ENCODE data around the gene KREMEN1.

The KREMEN1 gene

DNA sequence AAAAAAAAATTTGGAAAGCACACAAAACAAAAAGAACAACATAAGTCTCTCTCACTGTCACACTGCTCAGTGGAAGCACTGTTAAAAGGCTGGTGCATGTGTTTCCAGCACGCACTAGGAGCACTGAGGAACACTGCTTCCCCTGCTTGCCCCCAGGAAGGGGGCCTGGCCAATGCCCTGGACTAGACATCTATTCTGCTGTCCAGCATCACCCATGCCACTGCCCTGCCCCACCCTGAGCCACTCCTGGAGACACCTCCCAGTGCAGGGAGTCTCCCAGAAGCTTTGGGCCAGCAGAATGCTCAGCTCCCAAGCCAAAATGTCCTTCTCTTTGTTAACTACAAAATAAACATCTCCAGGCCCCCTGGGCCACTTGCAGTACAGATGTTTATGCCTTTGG is 83.1 kb downstream of the KREMEN1 start:
- TF ChIP-seq CTCF (IDR thresholded peaks at IDR 0.05; ENCODE audit: control insufficient read depth, insufficient read depth, low read depth, low read length, missing control alignments) = no peak
- DNase-seq (ENCODE audit: low read depth) = no peak
- H3K4me3 ChIP-seq (ENCODE audit: control insufficient read depth, low read depth, low read length) = no peak overlapping the region

- TF ChIP-seq CTCF (IDR thresholded peaks at IDR 0.05; ENCODE audit: control insufficient read depth, insufficient read depth, low read depth, low read length, missing control alignments) = peak; percentile 4
- DNase-seq (ENCODE audit: low read depth) = no peak
- H3K4me3 ChIP-seq (ENCODE audit: control insufficient read depth, low read depth, low read length) = no peak overlapping the region
Observed at GRCh38 chr22:29156507-29156906, 83.7 kb downstream of the KREMEN1 start.

DNA sequence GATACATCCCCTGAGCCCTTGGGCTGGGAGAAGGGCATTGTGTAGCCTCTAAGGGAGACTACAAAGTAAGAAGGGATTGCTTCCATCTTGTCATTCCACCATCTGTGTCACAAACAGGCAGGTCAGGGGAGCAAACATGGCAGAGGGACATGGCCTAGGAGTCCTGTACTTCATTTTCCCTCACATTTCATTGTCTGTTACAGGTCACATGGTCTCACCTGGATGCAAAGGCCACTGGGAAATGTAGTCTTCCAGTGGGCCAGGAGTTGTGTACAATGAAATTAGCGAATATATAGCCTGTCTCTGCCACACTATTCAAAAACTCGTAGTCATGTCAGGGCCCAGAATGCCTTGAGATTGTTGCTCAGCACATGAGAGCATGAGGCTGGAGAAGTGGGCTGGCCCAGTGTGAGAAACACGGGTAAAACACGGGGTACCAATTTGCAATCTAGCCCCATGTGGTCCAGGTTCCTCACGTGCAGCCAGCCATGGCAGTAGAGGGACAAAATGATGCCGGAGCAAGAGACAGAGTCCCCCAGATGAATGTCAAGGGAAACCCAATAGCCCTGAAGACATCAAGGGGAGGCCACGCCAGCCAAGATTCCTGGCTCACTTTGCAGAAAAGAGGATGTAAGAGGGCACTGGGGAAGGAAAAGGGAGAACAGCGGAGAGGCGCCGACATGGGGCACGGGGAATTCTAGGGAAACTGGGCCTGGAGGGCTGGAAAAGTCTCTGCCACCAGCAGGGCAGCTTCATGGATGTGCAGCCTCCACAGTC is 85.1 kb downstream of the KREMEN1 start:
- DNase-seq (ENCODE audit: low read depth) = no peak
- TF ChIP-seq CTCF (IDR thresholded peaks at IDR 0.05; ENCODE audit: control insufficient read depth, insufficient read depth, low read depth, low read length, missing control alignments) = no peak
- H3K4me3 ChIP-seq (ENCODE audit: control insufficient read depth, low read depth, low read length) = no peak overlapping the region

DNA sequence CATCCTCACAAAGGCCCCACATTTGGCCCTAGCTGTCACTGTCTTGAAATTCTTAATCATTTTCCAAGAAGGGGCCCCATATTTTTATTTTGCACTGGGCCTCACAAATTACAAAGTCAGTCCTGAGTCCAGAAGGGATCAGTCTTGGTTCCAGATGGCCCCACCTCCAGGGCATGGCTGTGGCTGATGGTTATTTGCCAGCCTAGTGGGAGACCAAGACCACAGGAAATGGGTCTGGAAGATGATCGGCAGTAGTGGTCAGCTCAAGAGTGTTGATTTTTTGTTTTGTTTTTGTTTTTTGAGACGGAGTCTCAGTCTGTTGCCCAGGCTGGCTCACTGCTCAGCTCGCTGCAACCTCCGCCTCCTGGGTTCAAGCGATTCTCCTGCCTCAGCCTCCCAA is 85.7 kb downstream of the KREMEN1 start:
- no peak for DNase-seq (ENCODE audit: low read depth)
- TF ChIP-seq CTCF (IDR thresholded peaks at IDR 0.05; ENCODE audit: control insufficient read depth, insufficient read depth, low read depth, low read length, missing control alignments) = no peak
- H3K4me3 ChIP-seq (ENCODE audit: control insufficient read depth, low read depth, low read length) = no peak overlapping the region

DNA sequence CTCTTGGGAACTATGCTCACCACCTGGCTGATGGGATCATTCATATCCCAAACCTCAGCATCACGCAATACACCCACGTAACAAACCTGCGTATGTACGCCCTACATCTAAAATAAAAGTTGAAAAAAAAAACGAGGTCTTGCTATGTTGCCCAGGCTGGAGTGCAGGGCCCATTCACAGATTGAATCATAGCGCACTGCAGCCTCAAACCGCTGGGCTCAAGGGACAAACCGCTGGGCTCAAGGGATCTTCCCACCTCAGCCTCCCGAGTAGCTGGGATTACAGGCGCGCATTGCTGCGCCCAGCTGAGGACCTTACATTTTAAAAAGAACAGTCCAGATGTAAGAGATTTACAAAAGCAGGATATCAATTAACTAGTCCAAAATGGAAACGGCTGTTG is 91.0 kb downstream of the KREMEN1 start:
- H3K4me3 ChIP-seq (ENCODE audit: control insufficient read depth, low read depth, low read length) = no peak overlapping the region
- DNase-seq (ENCODE audit: low read depth) = no peak
- no peak for TF ChIP-seq CTCF (IDR thresholded peaks at IDR 0.05; ENCODE audit: control insufficient read depth, insufficient read depth, low read depth, low read length, missing control alignments)

GRCh38 chr22:29165321-29166060 is 92.7 kb downstream of the KREMEN1 start:
- no peak for DNase-seq (ENCODE audit: low read depth)
- no peak overlapping the region for H3K4me3 ChIP-seq (ENCODE audit: control insufficient read depth, low read depth, low read length)
- TF ChIP-seq CTCF (IDR thresholded peaks at IDR 0.05; ENCODE audit: control insufficient read depth, insufficient read depth, low read depth, low read length, missing control alignments) = no peak
